HepG2 (cell line): ENCODE measurements around the gene THUMPD1.

Source experiments
- ATF7 ChIP-seq, 2 experiments: fragments of 450-650 bp in 1 of 2; sonication (generic) in 1 of 2; formaldehyde crosslinking in 1 of 2; IDR thresholded peaks; 2 replicates each; pipeline versions ENCODE4 v1.4.0 to v1.6.1; 2016 to 2020; ENCODE audit warnings: antibody characterized with exemption in 1 of 2, mild to moderate bottlenecking in 1 of 2, missing genetic modification reagents in 1 of 2
- CEBPB ChIP-seq: IDR thresholded peaks from 2 replicates; pipeline ENCODE4 v1.6.1; 2011; ENCODE audit warnings: low read depth, low read length, improper control_type of control experiment, borderline replicate concordance
- GPN1 ChIP-seq: sonication (generic); formaldehyde crosslinking; IDR thresholded peaks from 2 replicates; pipeline ENCODE4 v1.5.1; 2020; ENCODE audit warnings: missing genetic modification reagents, borderline replicate concordance
- HES4 ChIP-seq: sonication (generic); formaldehyde crosslinking; IDR thresholded peaks from 2 replicates; pipeline ENCODE4 v1.9.0; 2021; ENCODE audit warnings: mild to moderate bottlenecking, missing genetic modification reagents, borderline replicate concordance
- RFX5 ChIP-seq: IDR thresholded peaks from 2 replicates; pipeline ENCODE4 v1.6.1; 2011; ENCODE audit warnings: low read depth, low read length, improper control_type of control experiment
- SOX5 ChIP-seq: IDR thresholded peaks from 2 replicates; pipeline ENCODE4 v1.6.1; 2016; ENCODE audit warnings: borderline replicate concordance
- ZBTB1 ChIP-seq: sonication (generic); formaldehyde crosslinking; IDR thresholded peaks from 2 replicates; pipeline ENCODE4 v1.4.0; 2020; ENCODE audit warnings: missing genetic modification reagents, borderline replicate concordance
- ZFX ChIP-seq: sonication (generic); formaldehyde crosslinking; IDR thresholded peaks from 2 replicates; pipeline ENCODE4 v1.4.0; 2020; ENCODE audit warnings: mild to moderate bottlenecking, low read depth, missing genetic modification reagents, moderate library complexity
- ZSCAN20 ChIP-seq: sonication (generic); formaldehyde crosslinking; IDR thresholded peaks from 2 replicates; pipeline ENCODE4 v1.4.0; 2020; ENCODE audit warnings: missing genetic modification reagents, mild to moderate bottlenecking, borderline replicate concordance
- TF ChIP-seq, protein P1 (sequence below): sonication (generic); formaldehyde crosslinking; IDR thresholded peaks from 2 replicates; pipeline ENCODE4 v1.5.0; 2020; ENCODE audit warnings: mild to moderate bottlenecking, missing genetic modification reagents, moderate library complexity

DNA sequence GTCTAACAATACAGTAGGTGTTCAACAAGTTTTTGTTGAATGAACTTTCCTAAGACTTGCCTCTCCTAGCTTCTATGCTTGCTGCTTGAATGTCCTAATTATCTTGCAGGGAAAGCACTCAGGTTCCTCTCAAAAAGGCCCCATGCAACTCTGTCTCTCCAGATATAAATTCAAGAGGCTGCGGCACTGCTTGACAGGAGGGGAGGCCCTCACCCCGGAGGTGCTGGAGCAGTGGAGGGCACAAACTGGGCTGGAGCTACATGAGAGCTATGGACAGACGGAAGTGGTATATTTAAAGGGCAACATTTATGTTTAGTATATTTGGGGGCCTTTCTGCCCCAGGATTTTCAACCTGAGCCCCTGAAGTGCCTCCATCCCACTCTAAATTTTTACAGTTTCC, 14.4 kb downstream of the THUMPD1 start:
- TF ChIP-seq ATF7 (IDR thresholded peaks at IDR 0.05): no peak
- no peak for TF ChIP-seq ATF7 (CRISPR knock-in tag; IDR thresholded peaks at IDR 0.05)
- TF ChIP-seq RFX5: no peak
- TF ChIP-seq GPN1 (CRISPR knock-in tag): no peak
- TF ChIP-seq ZSCAN20 (CRISPR knock-in tag): no peak
- TF ChIP-seq SOX5: no peak
- no peak for TF ChIP-seq ZFX (CRISPR knock-in tag)
- no peak for TF ChIP-seq HES4 (CRISPR knock-in tag)
- TF ChIP-seq, protein P1, sequence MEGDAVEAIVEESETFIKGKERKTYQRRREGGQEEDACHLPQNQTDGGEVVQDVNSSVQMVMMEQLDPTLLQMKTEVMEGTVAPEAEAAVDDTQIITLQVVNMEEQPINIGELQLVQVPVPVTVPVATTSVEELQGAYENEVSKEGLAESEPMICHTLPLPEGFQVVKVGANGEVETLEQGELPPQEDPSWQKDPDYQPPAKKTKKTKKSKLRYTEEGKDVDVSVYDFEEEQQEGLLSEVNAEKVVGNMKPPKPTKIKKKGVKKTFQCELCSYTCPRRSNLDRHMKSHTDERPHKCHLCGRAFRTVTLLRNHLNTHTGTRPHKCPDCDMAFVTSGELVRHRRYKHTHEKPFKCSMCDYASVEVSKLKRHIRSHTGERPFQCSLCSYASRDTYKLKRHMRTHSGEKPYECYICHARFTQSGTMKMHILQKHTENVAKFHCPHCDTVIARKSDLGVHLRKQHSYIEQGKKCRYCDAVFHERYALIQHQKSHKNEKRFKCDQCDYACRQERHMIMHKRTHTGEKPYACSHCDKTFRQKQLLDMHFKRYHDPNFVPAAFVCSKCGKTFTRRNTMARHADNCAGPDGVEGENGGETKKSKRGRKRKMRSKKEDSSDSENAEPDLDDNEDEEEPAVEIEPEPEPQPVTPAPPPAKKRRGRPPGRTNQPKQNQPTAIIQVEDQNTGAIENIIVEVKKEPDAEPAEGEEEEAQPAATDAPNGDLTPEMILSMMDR (CRISPR knock-in tag): no peak
- TF ChIP-seq ZBTB1 (CRISPR knock-in tag): no peak
- TF ChIP-seq CEBPB: no peak
